HCT116 (cell line): Measurements from ENCODE around the gene RAP1GAP2. TPM values are rescaled to one million over a fixed set of nuclear protein-coding genes. Genes with fewer than 3 reads are reported as not detected.

Source experiments
- ATAC-seq: fragments of 200-7000 bp; cut with Tn5 transposase; 2 replicates; pipeline ENCODE4 v1.9.1; 2020; ENCODE audit warnings: mild to moderate bottlenecking, moderate library complexity
- BruUV-seq: library from RNA; stranded (reverse); fragments of 400-500 nt; replicated peaks from 2 replicates; lab custom pipeline; 2021; lab: Mats Ljungman, UMichigan
- CTCF ChIA-PET: fragments of 300-600 bp; sonication (Branson Sonifier 250); formaldehyde crosslinking; loops from one replicate; lab custom pipeline; 2021; ENCODE audit warnings: antibody characterized with exemption; lab: Charles Lee
- POLR2A ChIA-PET: fragments of 300-600, 350-600 bp; sonication (Branson Sonifier 250); formaldehyde crosslinking; loops from one replicate; lab custom pipeline; 2021; ENCODE audit warnings: antibody characterized with exemption; lab: Charles Lee
- RAD21 ChIA-PET, 2 experiments: fragments of 300-600 bp; sonication (Branson Sonifier 250); formaldehyde crosslinking; loops; one replicate each; lab custom pipeline; 2023; ENCODE audit warnings: low total read pairs in 2 of 2; ENCODE audit not compliant: uncharacterized antibody in 2 of 2, unreplicated experiment in 2 of 2, low non-redundant PET in 1 of 2; lab: Charles Lee
- DNase-seq: peaks from one replicate; pipeline ENCODE4 v3.0.0-alpha.2; 2010; ENCODE audit warnings: low read depth, low spot score
- H2AFZ ChIP-seq: fragments of 200-600 bp; shearing (Covaris generic), sonication (generic); 2 replicates; pipeline ENCODE4 v1.6.1; 2017; ENCODE audit warnings: low read depth, mixed run types, mixed read lengths, antibody characterized with exemption, low read length; ENCODE audit not compliant: poor library complexity, severe bottlenecking
- H3K27ac ChIP-seq: 2 replicates; pipeline ENCODE4 v1.5.1; 2012; ENCODE audit warnings: low read depth, low read length
- H3K27me3 ChIP-seq: fragments of 200-600 bp; sonication (generic); 2 replicates; pipeline ENCODE4 v1.6.1; 2016; ENCODE audit warnings: mixed run types, low read length, mixed read lengths; ENCODE audit not compliant: insufficient read depth
- H3K36me3 ChIP-seq, 2 experiments: fragments of 200-500 bp in 1 of 2; fragments of 200-600 bp in 1 of 2; sonication (Bioruptor generic) in 1 of 2; sonication (generic) in 1 of 2; 2 replicates each; pipeline versions ENCODE4 v1.5.1 to v1.6.1; 2014 to 2016; ENCODE audit warnings: low read length in 2 of 2, inconsistent platforms in 1 of 2, mixed read lengths in 1 of 2, mixed run types in 1 of 2; ENCODE audit not compliant: insufficient read depth in 2 of 2, control insufficient read depth in 1 of 2
- H3K4me1 ChIP-seq, 2 experiments: fragments of 200-600 bp in 1 of 2; sonication (generic) in 1 of 2; 2 replicates each; pipeline versions ENCODE4 v1.5.1 to v1.6.1; 2012 to 2017; ENCODE audit warnings: low read length in 2 of 2, inconsistent platforms in 1 of 2, mild to moderate bottlenecking in 1 of 2, mixed read lengths in 1 of 2, mixed run types in 1 of 2, moderate library complexity in 1 of 2; ENCODE audit not compliant: insufficient read depth in 2 of 2, control insufficient read depth in 1 of 2
- H3K4me2 ChIP-seq: fragments of 200-600 bp; sonication (generic); 2 replicates; pipeline ENCODE4 v1.6.1; 2017; ENCODE audit warnings: mixed run types, low read length, mixed read lengths
- H3K4me3 ChIP-seq, 2 experiments: fragments of 200-600 bp in 1 of 2; sonication (generic) in 1 of 2; replicated peaks in 1 of 2; 2 replicates each; pipeline ENCODE4 v1.5.1; 2011 to 2016; ENCODE audit warnings: low read length in 2 of 2, control low read depth in 1 of 2, low read depth in 1 of 2, mild to moderate bottlenecking in 1 of 2, mixed read lengths in 1 of 2, mixed run types in 1 of 2
- H3K79me2 ChIP-seq: fragments of 200-600 bp; sonication (generic); 2 replicates; pipeline ENCODE4 v1.6.1; 2017; ENCODE audit warnings: mild to moderate bottlenecking, mixed run types, low read length, moderate library complexity, mixed read lengths; ENCODE audit not compliant: insufficient read depth
- H3K9ac ChIP-seq: fragments of 200-600 bp; sonication (generic); 2 replicates; pipeline ENCODE4 v1.6.1; 2016; ENCODE audit warnings: low read length, mixed read lengths
- H3K9me2 ChIP-seq: fragments of 200-600 bp; sonication (generic), shearing (Covaris generic); 2 replicates; pipeline ENCODE4 v1.6.1; 2017; ENCODE audit warnings: mixed run types, mild to moderate bottlenecking, moderate library complexity; ENCODE audit not compliant: insufficient read depth
- H3K9me3 ChIP-seq, 2 experiments: fragments of 200-500 bp in 1 of 2; fragments of 200-600 bp in 1 of 2; sonication (Bioruptor generic) in 1 of 2; sonication (generic) in 1 of 2; 2 replicates each; pipeline ENCODE4 v1.6.1; 2014 to 2017; ENCODE audit warnings: low read length in 2 of 2, mixed read lengths in 2 of 2, inconsistent platforms in 1 of 2, low read depth in 1 of 2, mild to moderate bottlenecking in 1 of 2, mixed run types in 1 of 2, moderate library complexity in 1 of 2; ENCODE audit not compliant: control insufficient read depth in 1 of 2, insufficient read depth in 1 of 2
- H4K20me1 ChIP-seq: fragments of 200-600 bp; sonication (generic), shearing (Covaris generic); 2 replicates; pipeline ENCODE4 v1.6.1; 2017; ENCODE audit warnings: mixed run types, mild to moderate bottlenecking, moderate library complexity; ENCODE audit not compliant: insufficient read depth
- ATF3 ChIP-seq: IDR thresholded peaks from 2 replicates; pipeline ENCODE4 v1.6.1; 2012
- CBX3 ChIP-seq: IDR thresholded peaks from 2 replicates; pipeline ENCODE4 v1.6.1; 2012; ENCODE audit warnings: low read depth
- CEBPB ChIP-seq: IDR thresholded peaks from 2 replicates; pipeline ENCODE4 v1.6.1; 2012; ENCODE audit warnings: low read depth
- CTCF ChIP-seq, 3 experiments: fragments of 200-600 bp in 1 of 3; sonication (generic) in 1 of 3; IDR thresholded peaks in 2 of 3; conservative IDR thresholded peaks in 1 of 3; 2 replicates each; pipeline ENCODE4 v1.5.1; 2012 to 2017; ENCODE audit warnings: low read depth in 2 of 3, low read length in 2 of 3, antibody characterized with exemption in 1 of 3, borderline replicate concordance in 1 of 3, control low read depth in 1 of 3, mild to moderate bottlenecking in 1 of 3, mixed read lengths in 1 of 3, mixed run types in 1 of 3, moderate library complexity in 1 of 3; ENCODE audit not compliant: insufficient read depth in 1 of 3
- EGR1 ChIP-seq: IDR thresholded peaks from 2 replicates; pipeline ENCODE4 v1.6.1; 2012; ENCODE audit warnings: low read depth
- EZH2phosphoT487 ChIP-seq: fragments of 200-600 bp; IDR thresholded peaks from 2 replicates; pipeline ENCODE4 v1.6.1; 2018; ENCODE audit warnings: antibody characterized with exemption, borderline replicate concordance
- FOSL1 ChIP-seq: IDR thresholded peaks from 2 replicates; pipeline ENCODE4 v1.6.1; 2012; ENCODE audit warnings: low read depth
- MAX ChIP-seq: IDR thresholded peaks from 2 replicates; pipeline ENCODE4 v1.6.1; 2012
- RAD21 ChIP-seq: IDR thresholded peaks from 2 replicates; pipeline ENCODE4 v1.6.1; 2012; ENCODE audit warnings: low read depth, mild to moderate bottlenecking
- SRF ChIP-seq: IDR thresholded peaks from 2 replicates; pipeline ENCODE4 v1.6.1; 2012; ENCODE audit warnings: low read depth
- YY1 ChIP-seq: IDR thresholded peaks from 2 replicates; pipeline ENCODE4 v1.6.1; 2011; ENCODE audit warnings: low read length, low read depth, moderate library complexity, mild to moderate bottlenecking; ENCODE audit not compliant: insufficient replicate concordance; ENCODE audit errors: extremely low read depth
- ZBTB33 ChIP-seq: IDR thresholded peaks from 2 replicates; pipeline ENCODE4 v1.6.1; 2011; ENCODE audit warnings: mild to moderate bottlenecking, low read length, moderate library complexity; ENCODE audit not compliant: insufficient replicate concordance; ENCODE audit errors: extremely low read depth
- ZFX ChIP-seq: fragments of 450-650 bp; IDR thresholded peaks from 2 replicates; pipeline ENCODE4 v1.6.1; 2017
- ZNF274 ChIP-seq: fragments of 200-500 bp; sonication (Bioruptor generic); IDR thresholded peaks from 2 replicates; pipeline ENCODE4 v1.6.1; 2014; ENCODE audit warnings: mild to moderate bottlenecking, low read depth, low read length, inconsistent platforms
- intact Hi-C: fragments of 100-400 bp; cut with micrococcal nuclease; formaldehyde crosslinking; loops from 2 replicates; pipeline ENCODE4 v1.10.0; 2022
- total RNA-seq: library from RNA; stranded (reverse); gene quantifications from one replicate; pipeline ENCODE4 v1.2.1, GENCODE V29; 2021; ENCODE audit not compliant: unreplicated experiment

The RAP1GAP2 gene
- total RNA-seq, 1 experiment from 2014 or later, result 54.6 TPM

- no peaks in the 10 kb centered on the region for H4K20me1 ChIP-seq
- H3K36me3 ChIP-seq, result no peaks in the 10 kb centered on the region
- no peak for DNase-seq
- ChIA-PET CTCF (no interaction called here), POLR2A (no interaction called here), RAD21 (no interaction called here)
- H3K4me1 ChIP-seq, result no peaks in the 10 kb centered on the region
- no peaks in the 10 kb centered on the region for H3K27me3 ChIP-seq
- no peak overlapping the region for H3K4me3 ChIP-seq
- intact Hi-C loops, result no loop called here
- no peak overlapping the region for H3K27ac ChIP-seq
- no peaks in the 10 kb centered on the region for H3K9me3 ChIP-seq
- no TSS peak for BruUV-seq
- H3K9me2 ChIP-seq, result no peaks in the 10 kb centered on the region
- TF ChIP-seq ZBTB33, result no peak
- TF ChIP-seq ATF3, result no peak
- no peak for TF ChIP-seq ZFX
- no peak for TF ChIP-seq EZH2phosphoT487
- TF ChIP-seq FOSL1, result no peak
- no peak for TF ChIP-seq CBX3
- H3K4me2 ChIP-seq, result no peak overlapping the region
- no peak overlapping the region for H3K9ac ChIP-seq
- H3K79me2 ChIP-seq, result no peaks in the 10 kb centered on the region
- no peak overlapping the region for H2AFZ ChIP-seq
- no peak for ATAC-seq
These were observed 26.1 kb upstream of the RAP1GAP2 start for GRCh38 chr17:2770129-2770528.

GRCh38 chr17:2775206-2775605, 21.0 kb upstream of the RAP1GAP2 start:
- H3K9me2 ChIP-seq, result no peaks in the 10 kb centered on the region
- H3K4me3 ChIP-seq, result no peak overlapping the region
- no peaks in the 10 kb centered on the region for H3K36me3 ChIP-seq
- CTCF ChIA-PET, result no interaction called here
- peaks cover 2 to 6% of the 10 kb centered on the region in 2 experiments; a peak in 1 of 4 replicates for H3K4me1 ChIP-seq
- H2AFZ ChIP-seq, result no peak overlapping the region
- H3K9me3 ChIP-seq, result no peaks in the 10 kb centered on the region
- no peak for DNase-seq
- H4K20me1 ChIP-seq, result no peaks in the 10 kb centered on the region
- H3K9ac ChIP-seq, result no peak overlapping the region
- POLR2A ChIA-PET, result interaction anchor here (0.7 kb wide), 1 partner anchor 110 kb away, joined by 3 read pairs; no protein-coding TSS in a partner anchor
- H3K27me3 ChIP-seq, result no peaks in the 10 kb centered on the region
- H3K27ac ChIP-seq, result no peak overlapping the region
- no peaks in the 10 kb centered on the region for H3K79me2 ChIP-seq
- no peak for TF ChIP-seq SRF
- TF ChIP-seq MAX, result no peak
- no peak for TF ChIP-seq EGR1
- no peak for TF ChIP-seq ZNF274
- no peak for TF ChIP-seq ZBTB33
- TF ChIP-seq FOSL1, result no peak
- TF ChIP-seq RAD21, result no peak
- TF ChIP-seq YY1, result no peak
- no peak for TF ChIP-seq CEBPB
- TF ChIP-seq CTCF (IDR thresholded peaks at IDR 0.05 in 2 of 3, conservative IDR thresholded peaks at IDR 0.05 in 1 of 3; ENCODE audit: borderline replicate concordance in 1 of 3, insufficient read depth in 1 of 3, low read depth in 2 of 3, low read length in 2 of 3), result no peak
- no peak overlapping the region for H3K4me2 ChIP-seq
- no TSS peak for BruUV-seq
- no peak for ATAC-seq
- RAD21 ChIA-PET, result no interaction called here
- intact Hi-C loops, result no loop called here
